DMS79 treated with DMSO at 0.1 percent for 48 hours (cell line): ENCODE data around the gene CIAO1.
A peak's percentile ranks its signal among the peaks of the same experiment; 100 is the strongest.
"Not testable (repeated sequence)": the region's sequence is repeated elsewhere in the genome, so short reads cannot be mapped to it uniquely, and the experiment has no call there.

Source experiments
- DNase-seq: peaks from one replicate; lab custom pipeline; 2025; lab: John Stamatoyannopoulos, UW

The CIAO1 gene

DNA sequence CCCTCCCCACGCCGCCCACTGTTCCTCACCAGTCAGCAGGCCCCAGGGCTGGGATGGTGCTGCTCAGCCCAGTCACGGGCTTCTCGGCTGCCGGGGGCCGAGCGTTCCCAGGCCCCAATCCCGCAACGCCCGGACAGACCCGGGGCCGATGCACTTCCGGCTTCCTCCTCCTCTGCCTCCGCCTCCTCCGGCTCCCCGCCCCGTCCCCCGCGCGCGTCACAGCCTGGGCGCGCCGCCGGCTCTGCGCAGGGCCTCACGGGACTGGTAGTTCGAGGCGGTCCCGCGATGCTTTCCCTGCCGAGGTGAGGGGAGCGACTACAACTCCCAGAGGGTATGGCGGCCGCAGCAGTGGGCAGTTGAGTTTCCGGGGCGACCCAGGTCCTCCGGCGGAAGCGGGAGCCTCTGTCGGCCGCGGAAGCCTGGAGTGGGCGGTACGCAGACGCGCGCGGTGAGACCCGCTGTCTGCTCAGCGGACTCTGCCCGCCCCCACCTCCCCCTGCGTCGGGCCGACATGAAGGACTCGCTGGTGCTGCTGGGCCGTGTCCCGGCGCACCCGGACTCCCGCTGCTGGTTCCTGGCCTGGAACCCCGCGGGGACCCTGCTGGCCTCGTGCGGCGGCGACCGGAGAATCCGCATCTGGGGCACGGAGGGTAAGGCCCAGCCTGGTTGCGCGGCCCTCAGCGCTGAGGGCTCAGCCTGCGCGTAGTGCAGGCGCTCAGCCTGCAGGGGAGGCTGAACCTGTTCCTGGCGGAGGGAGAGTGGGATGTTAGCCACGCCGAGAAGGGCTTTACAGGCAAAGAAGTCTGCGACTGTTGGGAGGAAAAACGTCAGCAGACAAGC is at the start of gene CIAO1, which contains the start of gene TMEM127:
Gene CIAO1, plus strand, starts transcription at position 386 of the 840 bp plus-strand sequence. Its CDS starts 126 bp downstream, at position 512.
Gene TMEM127, minus strand, starts transcription at position 158 of the 840 bp plus-strand sequence. CDS start 616 bp downstream, outside the sequence.
- DNase-seq: peak; percentile 97

DNA sequence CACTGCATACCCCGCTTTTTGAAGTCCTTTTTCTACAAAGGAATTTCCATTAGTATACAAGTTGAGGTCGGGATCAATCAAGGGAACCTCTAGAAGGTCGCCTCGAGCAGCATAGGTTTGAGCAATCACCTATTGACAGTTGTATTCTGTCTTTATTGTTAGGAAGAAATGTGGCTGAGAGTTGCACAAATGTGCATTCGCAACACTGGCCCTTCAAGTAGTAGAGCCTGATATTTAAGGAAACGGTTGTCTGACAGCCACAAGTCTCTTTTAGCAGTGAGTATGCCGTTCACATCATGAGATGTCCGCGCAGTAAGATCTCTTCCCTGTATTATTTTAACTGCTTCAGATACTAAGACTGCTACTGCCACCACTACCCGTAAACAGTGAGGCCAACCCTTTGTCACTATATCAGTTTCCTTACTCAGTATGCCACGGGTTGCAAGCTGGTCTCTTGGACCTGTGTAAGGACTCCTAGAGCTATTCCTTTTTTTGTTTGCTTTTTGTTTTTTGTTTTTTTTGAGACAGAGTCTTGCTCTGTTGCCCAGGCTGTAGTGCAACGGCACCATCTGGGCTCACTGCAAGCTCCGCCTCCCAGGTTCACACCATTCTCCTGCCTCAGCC is 47.4 kb upstream of the CIAO1 start:
- DNase-seq: no peak

DNA sequence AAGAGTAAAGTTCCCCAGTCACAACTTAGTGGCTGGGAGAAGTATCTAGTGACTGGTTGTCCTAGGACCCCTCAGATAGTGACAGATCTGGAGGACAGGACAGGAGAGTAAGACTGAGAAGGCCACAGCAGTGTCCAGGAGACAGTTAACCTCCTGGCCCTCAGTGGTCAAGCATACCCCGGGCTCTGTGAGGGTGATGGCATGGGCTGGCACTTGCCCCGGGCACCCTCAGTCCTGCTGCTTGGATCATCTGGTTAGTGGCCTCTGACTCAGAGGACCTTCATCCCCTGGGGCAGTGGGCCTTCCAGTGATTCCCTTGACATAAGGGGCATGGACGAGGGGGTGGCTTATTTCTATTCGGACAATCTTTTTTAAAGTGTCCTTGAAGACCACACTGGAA is 46.1 kb upstream of the CIAO1 start:
- DNase-seq: not testable (repeated sequence)

DNA sequence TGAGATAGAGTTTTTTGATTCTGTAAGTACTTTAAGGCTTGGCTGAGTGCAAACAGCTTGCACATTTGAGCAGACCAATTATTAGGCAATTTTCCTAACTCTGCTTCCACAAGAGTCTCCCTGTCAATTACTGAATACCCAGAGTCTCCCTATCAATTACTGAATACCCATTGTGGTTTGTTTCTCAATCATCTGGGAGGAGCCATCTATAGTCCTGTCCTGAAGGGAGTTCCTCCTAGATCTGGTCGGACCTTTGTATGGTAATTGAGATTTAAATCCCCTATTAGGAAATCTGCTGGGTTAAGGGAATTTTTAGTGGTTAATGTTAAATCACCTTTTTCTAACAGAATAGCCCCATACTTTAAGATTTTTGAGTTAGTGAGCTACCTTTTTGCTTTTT is 44.9 kb upstream of the CIAO1 start:
- DNase-seq: not testable (repeated sequence)

DNA sequence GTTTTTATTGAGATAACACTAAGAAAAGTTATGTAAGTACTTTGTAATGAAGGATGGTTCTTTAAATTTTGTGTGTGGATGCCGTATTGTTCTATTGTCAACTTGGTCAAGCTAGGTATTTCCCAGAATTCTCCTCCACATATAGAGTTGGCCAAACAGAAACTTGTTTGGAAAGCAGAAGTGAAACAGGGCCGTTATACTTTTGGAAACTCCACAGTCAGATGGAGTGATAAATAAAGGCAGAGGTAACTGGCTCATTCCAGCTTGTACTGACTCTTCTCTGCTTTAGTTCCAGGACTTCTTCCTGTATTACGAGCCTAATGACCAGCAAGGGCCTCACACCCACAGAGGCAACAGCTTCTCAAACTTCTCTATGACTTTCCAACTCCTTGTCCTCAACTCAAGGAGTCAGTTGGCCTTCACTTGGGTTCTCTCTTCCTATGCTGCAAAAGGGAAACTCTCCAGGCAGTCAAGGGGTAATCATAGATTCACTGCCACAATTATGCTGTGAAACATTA is 41.0 kb upstream of the CIAO1 start:
- no peak for DNase-seq

DNA sequence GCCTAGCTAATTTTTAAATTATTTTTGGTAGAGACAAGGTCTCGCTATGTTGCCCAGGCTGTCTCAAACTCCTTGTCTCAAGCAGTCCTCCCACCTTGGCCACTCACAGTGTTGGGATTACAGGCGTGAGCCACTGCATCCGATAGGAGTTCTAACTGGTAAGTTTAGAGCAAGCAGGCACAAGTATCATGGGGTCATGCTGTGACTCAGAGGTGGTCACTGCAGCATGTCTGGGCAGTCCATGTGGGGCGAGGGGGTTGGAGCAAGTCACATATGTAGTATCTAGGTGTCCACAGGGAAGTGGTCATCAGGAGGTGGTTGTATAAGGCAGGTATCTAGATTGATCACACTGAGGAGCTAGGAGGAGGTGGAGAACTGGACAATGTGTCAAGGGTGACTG is 34.7 kb upstream of the CIAO1 start:
- DNase-seq: no peak

DNA sequence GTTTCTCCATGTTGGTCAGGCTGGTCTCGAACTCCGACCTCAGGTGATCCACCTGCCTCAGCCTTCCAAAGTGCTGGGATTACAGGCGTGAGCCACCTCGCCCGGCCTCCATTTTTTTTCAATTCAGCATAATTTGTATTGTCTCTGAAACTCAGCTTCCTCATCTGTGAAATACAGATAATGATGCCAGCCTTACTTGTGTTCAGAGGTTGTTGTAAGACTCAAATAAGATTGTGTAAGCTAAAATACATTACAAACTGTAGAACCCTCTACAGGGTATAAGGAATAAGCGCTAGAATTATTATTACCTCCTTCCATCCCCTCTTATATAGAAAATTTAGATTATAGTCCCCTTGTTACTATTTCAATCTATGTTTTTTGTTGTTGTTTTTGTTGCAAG is 32.6 kb upstream of the CIAO1 start:
- no peak for DNase-seq

DNA sequence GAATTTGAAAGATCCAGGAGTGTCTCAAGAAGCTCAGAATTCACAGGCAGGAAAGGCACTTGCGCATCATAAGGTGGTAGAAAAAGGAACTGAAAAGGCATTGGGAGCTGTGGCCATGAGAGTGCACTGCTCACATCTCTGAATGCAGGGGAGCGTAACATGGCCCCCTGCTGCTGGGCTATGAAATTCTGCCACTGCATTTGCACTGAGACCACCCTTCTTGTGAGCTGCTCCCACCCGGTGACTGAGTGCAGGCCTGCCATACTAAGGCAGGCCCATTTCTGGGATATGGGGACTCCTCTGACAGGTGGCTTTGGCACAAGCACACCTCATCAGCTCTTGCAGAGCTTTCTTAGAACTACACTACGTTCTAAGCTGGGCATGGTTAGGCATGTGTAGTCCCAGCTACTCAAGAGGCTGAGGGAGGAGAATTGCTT is 32.1 kb upstream of the CIAO1 start:
- no peak for DNase-seq

DNA sequence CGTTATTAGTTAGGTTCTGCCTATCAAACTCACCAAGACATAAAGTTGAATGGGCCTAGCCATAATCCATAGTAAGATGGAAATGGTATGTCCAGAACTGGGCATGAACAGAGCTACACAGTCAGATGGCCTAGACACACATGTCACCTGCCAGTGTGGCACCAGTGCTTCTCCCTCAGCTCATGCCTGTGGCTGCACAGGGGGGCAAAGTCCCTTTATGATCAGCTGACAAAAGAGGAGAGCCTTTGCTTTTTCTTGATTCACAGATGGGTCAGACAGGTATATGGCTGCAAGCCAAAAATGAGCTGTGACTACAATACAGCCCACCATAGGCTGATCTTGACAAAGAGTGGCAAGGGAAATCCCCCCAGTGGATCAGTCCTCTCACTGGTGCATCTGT is 29.1 kb upstream of the CIAO1 start:
- no peak for DNase-seq

DNA sequence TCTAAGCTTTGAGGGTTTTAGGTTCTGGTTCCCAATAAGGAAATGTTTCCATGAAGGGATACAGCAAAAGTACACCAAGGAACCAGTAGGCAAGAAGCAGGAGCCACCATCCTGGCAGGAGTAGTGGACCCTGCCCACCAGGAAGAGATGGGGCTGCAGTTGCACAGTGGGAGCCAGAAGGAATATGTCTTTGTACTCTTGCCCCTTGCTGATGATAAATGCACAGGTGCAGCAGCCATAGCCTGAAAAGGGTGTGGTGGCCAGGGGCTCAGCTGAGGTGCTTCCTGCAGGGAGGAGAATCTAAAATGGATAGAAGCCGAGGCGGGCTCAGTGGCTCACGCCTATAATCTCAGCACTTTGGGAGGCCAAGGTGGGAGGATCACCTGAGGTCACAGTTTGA is 27.8 kb upstream of the CIAO1 start:
- no peak for DNase-seq

DNA sequence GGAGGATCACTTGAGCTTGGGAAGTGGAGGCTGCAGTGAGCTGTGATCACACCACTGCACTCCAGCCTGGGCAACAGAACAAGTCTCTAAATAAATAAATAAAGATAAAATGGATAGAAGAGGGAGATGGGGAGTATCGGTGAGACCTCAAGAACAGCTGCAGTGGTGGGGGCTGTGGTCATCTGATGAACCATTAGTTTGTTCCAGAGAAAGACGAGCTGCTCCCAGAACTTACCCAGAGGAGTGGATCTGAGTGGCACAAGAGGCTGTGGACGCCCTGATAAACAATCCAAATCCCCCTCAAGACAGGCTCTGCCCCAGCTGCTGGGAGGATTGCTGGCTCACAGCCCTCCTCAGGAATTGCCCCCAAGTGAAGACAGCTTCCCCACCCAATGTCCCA is 26.9 kb upstream of the CIAO1 start:
- peak; percentile 46 for DNase-seq

DNA sequence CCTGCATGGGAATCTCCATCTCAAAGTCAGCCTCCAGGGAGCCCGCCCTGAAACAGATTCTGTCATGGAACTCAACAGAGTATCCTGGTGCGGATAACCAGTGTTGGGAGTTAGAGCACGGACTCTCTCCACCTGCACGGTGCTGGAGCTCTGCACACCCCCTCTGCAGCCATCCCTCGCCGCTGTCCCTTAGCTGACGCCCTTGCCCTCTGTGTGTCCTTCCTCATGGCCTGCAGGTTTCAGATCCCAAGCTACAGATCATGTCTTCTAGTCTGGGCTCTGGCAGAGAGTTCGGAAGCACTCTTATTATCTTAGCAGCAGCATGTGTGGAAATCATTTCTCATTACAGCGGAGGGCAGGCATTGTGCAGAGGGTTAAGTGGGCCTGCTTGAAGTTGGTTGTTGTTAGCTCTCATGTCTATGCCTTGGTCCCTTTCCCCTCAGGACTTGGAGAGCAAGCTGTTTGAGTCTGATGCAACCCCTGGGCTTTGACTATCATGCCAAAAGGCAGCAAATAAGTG is 26.2 kb upstream of the CIAO1 start:
- peak; percentile 41 for DNase-seq

DNA sequence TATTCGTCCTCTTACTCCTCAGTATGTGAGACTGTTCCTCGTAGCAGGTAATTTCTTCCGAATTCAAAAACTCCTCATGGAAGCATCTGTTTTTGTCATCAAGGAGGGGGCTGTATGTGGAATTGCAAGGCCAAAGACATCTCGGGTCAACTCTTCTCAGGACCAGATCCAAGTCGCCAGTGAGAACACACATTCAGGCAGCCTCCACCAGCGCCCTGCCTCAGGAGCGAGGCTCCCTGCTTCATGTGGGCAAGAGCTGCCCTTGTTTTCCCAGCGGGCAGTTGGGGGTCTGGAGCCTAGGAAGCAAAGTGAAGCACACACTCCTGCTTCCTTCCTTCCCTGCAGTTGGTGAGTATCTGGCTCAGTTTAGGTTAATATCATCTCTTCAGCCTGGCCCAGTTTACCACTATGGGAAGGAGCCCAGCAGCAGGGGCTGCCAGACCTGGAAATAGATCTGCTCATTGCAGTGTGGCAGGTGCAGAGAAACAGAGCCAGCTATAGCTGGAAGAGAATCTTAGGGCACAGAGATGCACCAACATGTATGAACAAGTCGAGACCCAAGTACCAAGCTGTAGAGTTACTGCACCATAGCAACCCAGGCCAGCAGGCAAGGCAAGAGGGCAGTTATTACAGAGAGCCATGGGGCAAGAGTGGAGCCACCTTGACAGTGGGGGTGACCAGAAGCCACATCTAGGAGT is 25.5 kb upstream of the CIAO1 start:
- DNase-seq: peak; percentile 92

DNA sequence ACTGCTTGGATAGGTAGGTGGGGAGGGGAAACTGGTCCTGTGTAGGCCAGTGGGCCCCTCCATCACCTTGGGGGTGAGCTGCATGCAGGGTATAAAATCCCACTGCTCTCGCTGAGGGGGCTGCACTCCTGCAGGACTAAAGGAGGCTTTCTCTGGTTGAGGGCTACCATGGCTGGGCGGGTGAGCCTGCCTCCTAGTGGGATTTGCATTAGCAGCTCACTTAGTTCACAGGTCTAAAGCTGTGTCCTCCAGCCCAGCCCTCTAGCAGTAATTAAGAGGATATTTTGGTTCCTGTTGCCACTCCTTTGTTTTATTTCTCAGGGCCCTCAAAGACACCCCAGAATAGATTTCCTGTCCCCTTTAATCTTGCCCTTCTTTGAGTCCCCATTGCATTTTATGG is 24.8 kb upstream of the CIAO1 start:
- DNase-seq: no peak

DNA sequence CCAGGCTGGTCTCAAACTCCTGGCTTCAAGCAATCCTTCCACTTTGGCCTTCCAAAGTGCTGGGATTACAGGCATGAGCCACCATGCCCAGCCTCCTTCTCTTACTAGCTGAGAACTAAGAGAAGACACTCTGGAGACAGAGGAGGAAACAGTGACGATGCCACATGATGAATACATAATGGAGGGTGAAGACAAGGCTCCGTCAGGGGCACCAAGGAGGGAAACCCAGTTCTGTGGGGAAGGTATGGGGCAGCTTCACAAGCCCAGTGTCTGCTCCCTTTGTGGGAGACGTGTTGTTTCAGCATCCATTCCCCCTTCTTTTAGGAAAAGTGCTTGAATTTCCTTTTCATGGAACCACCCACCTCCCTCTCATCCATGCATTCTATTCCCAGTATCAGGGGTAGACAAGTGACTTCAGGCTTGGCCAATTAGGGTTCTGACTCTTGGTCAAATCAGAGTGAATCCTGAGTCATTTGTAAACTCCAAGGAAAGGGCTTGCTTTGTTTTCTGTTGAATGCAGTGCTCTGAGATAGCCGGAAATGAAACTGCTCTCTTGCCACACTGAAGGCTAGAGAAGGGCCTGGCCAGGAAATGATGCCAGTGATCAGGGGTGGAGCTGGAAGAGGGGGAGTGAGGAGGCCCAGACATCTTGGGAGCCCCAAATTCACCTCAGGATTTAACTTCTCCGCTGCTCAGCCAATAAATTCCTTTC is 24.0 kb upstream of the CIAO1 start:
- no peak for DNase-seq

DNA sequence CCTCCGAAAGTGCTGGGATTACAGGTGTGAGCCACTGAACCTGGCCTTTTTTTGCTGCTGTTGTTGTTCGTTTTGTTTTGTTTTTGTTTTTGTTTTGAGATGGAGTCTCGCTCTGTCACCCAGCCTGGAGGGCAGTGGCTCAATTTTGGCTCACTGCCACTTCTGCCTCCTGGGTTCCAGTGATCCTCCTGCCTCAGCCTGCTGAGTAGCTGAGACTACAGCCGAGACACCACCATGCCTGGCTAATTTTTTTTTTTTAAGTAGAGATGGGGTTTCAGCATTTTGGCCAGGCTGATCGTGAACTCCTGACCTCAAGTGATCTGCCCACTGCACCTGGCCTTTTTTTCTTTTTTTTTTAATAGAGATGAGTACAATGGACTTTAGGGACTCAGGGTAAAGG is 22.2 kb upstream of the CIAO1 start:
- DNase-seq: no peak

DNA sequence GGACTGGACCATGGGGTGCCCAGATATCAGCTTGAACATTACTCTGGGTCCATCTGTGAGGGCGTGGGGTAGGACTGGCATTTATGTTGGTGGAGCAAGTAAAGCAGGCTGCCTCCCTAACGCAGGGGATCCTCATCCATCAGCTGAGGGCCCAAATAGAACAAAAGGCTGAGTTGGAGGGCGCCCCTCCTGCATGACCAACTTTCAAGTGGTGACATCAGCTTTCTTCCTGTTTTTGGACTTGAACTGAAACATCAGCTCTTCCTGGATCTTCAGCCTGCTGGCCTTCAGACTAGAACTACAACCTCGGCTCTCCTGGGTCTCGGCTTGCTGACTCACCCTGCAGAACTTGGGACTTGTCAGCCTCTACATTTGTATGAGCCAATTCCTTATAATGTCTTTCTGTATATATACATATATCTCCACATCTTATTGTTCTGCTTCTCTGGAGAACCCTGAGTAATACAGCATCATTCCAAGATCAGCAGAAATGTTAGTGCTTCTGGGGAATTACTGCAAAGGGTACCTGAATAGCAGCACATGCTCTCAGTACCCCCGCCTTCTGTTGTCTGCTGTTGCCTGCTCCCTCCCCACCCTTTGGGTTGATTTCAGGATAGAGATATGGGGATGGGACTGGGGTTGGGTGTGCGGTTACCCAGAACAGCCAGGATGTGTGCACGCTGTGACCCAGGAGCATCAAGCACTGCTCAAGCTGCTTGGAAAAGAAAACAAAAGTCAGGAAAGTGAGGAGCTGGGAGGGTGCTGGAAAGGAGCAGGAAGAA is 20.2 kb upstream of the CIAO1 start:
- DNase-seq: no peak

DNA sequence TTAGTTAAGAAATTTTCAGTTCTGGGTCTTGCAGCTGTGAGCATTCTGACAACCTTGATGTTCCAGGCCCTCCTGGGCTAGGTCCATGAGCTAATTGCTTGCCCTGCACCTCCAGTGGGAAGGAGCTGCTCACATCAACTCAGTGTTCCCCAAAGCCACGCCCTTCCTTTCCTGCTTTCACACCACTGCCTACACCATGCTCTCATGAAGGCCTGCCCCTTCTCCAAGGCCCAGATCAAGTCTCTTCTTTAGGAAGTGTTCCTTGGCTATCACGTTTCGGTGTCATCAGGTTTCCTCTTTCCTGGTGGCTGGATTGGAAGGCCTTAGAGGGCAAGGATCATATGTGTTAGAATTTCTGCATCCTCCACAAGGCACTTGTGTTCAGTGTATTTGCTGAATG is 19.0 kb upstream of the CIAO1 start:
- no peak for DNase-seq

DNA sequence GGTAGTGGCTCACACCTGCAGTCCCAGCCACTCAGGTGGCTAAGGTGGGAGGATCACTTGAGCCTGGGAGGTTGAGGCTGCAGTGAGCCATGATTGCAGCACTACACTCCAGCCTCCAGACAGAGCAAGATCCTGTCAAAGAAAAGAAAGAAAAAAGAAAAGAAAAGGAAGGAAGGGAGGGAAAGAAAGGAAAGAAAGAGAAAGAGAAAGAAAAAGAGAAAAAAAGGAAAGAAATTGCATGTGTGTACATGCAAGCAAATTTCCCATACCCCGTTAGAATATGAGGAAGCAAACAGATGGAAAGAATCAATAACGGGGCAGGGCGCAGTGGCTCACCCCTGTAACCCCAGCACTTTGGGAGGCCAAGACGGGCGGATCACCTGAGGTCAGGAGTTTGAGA is 18.1 kb upstream of the CIAO1 start:
- DNase-seq: no peak

DNA sequence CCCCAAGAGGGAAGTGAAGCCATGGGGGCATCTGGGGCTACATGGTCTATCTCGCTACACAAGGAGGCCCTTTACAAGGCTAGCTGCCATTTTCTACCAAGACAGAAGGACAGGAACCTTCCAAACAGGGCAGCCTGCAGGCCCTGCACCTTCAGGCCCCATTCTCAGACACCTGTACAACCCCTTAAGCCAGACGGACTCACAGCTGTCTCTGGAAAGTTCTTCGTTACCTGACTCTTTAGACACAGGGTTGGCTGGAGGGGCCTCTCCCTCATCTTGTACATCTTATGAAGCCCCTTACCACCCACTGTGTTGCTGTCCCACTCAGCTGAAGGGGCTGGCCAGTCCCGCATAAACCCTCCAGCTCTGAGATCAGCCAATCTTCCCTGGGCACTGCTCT is 17.4 kb upstream of the CIAO1 start:
- no peak for DNase-seq

DNA sequence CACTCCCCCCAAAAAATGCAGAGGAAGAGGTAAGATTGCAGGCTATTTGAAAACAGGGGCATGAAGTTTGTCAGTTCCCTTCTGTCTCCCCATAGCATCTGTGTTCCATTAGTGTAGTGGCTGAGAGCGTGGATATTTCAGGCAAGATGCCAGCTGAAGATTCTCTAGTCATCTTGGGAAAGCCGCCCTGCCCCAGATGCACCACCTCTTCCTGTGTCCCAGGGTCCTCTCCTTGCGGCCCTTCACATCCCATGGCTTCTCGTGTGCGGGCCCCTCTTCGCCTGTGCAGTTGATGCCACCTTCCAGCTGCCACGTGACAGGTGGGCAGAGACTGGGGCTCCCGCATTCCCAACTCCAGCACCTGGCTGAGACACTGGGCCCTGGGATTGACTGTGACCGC is 16.4 kb upstream of the CIAO1 start:
- DNase-seq: no peak
